Karpas-422 (cell line): ENCODE results near the gene MS4A18. TPM values are rescaled to one million over a fixed set of nuclear protein-coding genes. Genes with fewer than 3 reads are reported as not detected.

Experiments
- DNase-seq: peaks from one replicate; pipeline ENCODE4 v3.0.0-alpha.2; 2015
- H2AFZ ChIP-seq: fragments of 200-600 bp; sonication (generic); 2 replicates; pipeline ENCODE4 v1.6.1; 2014; ENCODE audit warnings: antibody characterized with exemption, low read length, mixed read lengths
- H3K27ac ChIP-seq: fragments of 200-600 bp; sonication (generic); 2 replicates; pipeline ENCODE4 v1.5.1; 2014; ENCODE audit warnings: mild to moderate bottlenecking, low read length, moderate library complexity
- H3K27me3 ChIP-seq: fragments of 200-600 bp; sonication (generic); 2 replicates; pipeline ENCODE4 v1.6.1; 2014; ENCODE audit warnings: low read length, mixed read lengths
- H3K36me3 ChIP-seq: fragments of 200-600 bp; sonication (generic); 2 replicates; pipeline ENCODE4 v1.6.1; 2014; ENCODE audit warnings: low read length, mixed read lengths; ENCODE audit not compliant: insufficient read depth
- H3K4me1 ChIP-seq: fragments of 200-600 bp; sonication (generic); 2 replicates; pipeline ENCODE4 v1.6.1; 2014; ENCODE audit warnings: mild to moderate bottlenecking, low read length, mixed read lengths
- H3K4me2 ChIP-seq: fragments of 200-600 bp; sonication (generic); 2 replicates; pipeline ENCODE4 v1.6.1; 2014; ENCODE audit warnings: low read length, low read depth, mild to moderate bottlenecking; ENCODE audit not compliant: poor library complexity, severe bottlenecking
- H3K4me3 ChIP-seq: fragments of 200-600 bp; sonication (generic); 2 replicates; pipeline ENCODE4 v1.5.1; 2014; ENCODE audit warnings: mild to moderate bottlenecking, antibody characterized with exemption, low read length, mixed read lengths
- H3K79me2 ChIP-seq: fragments of 200-600 bp; sonication (generic); 2 replicates; pipeline ENCODE4 v1.6.1; 2014; ENCODE audit warnings: mild to moderate bottlenecking, low read length, mixed read lengths
- H3K9ac ChIP-seq: fragments of 200-600 bp; sonication (generic); 2 replicates; pipeline ENCODE4 v1.6.0; 2014; ENCODE audit warnings: low read length
- H3K9me2 ChIP-seq: fragments of 200-600 bp; sonication (generic), shearing (Covaris generic); replicated peaks from 2 replicates; pipeline ENCODE4 v1.6.0; 2014; ENCODE audit warnings: mild to moderate bottlenecking, low read length, moderate library complexity; ENCODE audit not compliant: insufficient read depth
- H3K9me3 ChIP-seq: fragments of 300-700, 200-600 bp; sonication (generic); 2 replicates; pipeline ENCODE4 v1.6.1; 2014; ENCODE audit warnings: low read length, mixed read lengths
- H4K20me1 ChIP-seq: fragments of 200-600 bp; sonication (generic); 2 replicates; pipeline ENCODE4 v1.6.1; 2014; ENCODE audit warnings: mild to moderate bottlenecking, antibody characterized with exemption, low read length, low read depth; ENCODE audit not compliant: insufficient read depth
- total RNA-seq: library from RNA; depleted of rRNA; stranded (reverse); fragments of >200 nt; shearing (Covaris generic); gene quantifications from 2 replicates; pipeline ENCODE4 v1.2.3, GENCODE V29; 2014; ENCODE audit warnings: low replicate concordance

MS4A18 gene
- total RNA-seq, 1 experiment from 2014 or later: not detected

- Histone ChIP-seq H2AFZ (peak overlapping the region; percentile 54; the same call in 1 of the 2 replicates), H3K9me2 (no peaks in the 10 kb centered on the region), H3K4me3 (no peak overlapping the region), H3K36me3 (no peaks in the 10 kb centered on the region), H3K27me3 (no peaks in the 10 kb centered on the region), H3K4me2 (no peak overlapping the region), H3K9me3 (no peaks in the 10 kb centered on the region), H3K4me1 (peaks cover 22% of the 10 kb centered on the region), H3K79me2 (no peaks in the 10 kb centered on the region), H3K27ac (no peak overlapping the region), H3K9ac (no peak overlapping the region), H4K20me1 (no peaks in the 10 kb centered on the region)
- DNase-seq: no peak
Observed at GRCh38 chr11:60771146-60771545, 46.6 kb downstream of the MS4A18 start.

- Histone ChIP-seq H3K27ac (no peak overlapping the region), H3K4me3 (no peak overlapping the region), H3K79me2 (no peaks in the 10 kb centered on the region), H3K9me3 (no peaks in the 10 kb centered on the region), H4K20me1 (no peaks in the 10 kb centered on the region), H3K9me2 (no peaks in the 10 kb centered on the region), H3K27me3 (0 out of 2 replicates have a peak, but pooled peaks cover 3% of the 10 kb centered on the region), H3K4me2 (no peak overlapping the region), H2AFZ (peak overlapping the region; percentile 54; the same call in 1 of the 2 replicates), H3K4me1 (peaks cover 22% of the 10 kb centered on the region), H3K9ac (no peak overlapping the region), H3K36me3 (no peaks in the 10 kb centered on the region)
- DNase-seq: no peak
Observed at GRCh38 chr11:60771879-60772525, 47.5 kb downstream of the MS4A18 start.

GRCh38 chr11:60772666-60773065, 48.1 kb downstream of the MS4A18 start:
- H3K4me2 ChIP-seq: no peak overlapping the region
- DNase-seq: no peak
- no peaks in the 10 kb centered on the region for H4K20me1 ChIP-seq
- no peak overlapping the region for H3K9ac ChIP-seq
- H3K27me3 ChIP-seq: 0 out of 2 replicates have a peak, but pooled peaks cover 5% of the 10 kb centered on the region
- H3K27ac ChIP-seq: no peak overlapping the region
- H3K79me2 ChIP-seq: no peaks in the 10 kb centered on the region
- peaks cover 22% of the 10 kb centered on the region for H3K4me1 ChIP-seq
- no peak overlapping the region for H2AFZ ChIP-seq
- H3K9me2 ChIP-seq: no peaks in the 10 kb centered on the region
- H3K36me3 ChIP-seq: no peaks in the 10 kb centered on the region
- no peaks in the 10 kb centered on the region for H3K9me3 ChIP-seq
- no peak overlapping the region for H3K4me3 ChIP-seq

- DNase-seq: no peak
- no peaks in the 10 kb centered on the region for H3K9me3 ChIP-seq
Observed at GRCh38 chr11:60774726-60775125, 50.2 kb downstream of the MS4A18 start.

GRCh38 chr11:60775420-60775961, 51.0 kb downstream of the MS4A18 start:
- Histone ChIP-seq H3K27ac (no peak overlapping the region), H2AFZ (no peak overlapping the region), H3K9me2 (no peaks in the 10 kb centered on the region), H3K4me3 (no peak overlapping the region), H3K27me3 (0 out of 2 replicates have a peak, but pooled peaks cover 5% of the 10 kb centered on the region), H4K20me1 (no peaks in the 10 kb centered on the region), H3K36me3 (no peaks in the 10 kb centered on the region), H3K79me2 (no peaks in the 10 kb centered on the region), H3K4me2 (peak overlapping the region; percentile 12), H3K4me1 (peaks cover 10% of the 10 kb centered on the region), H3K9me3 (no peaks in the 10 kb centered on the region), H3K9ac (no peak overlapping the region)
- peak; percentile 95 for DNase-seq

More at GRCh38 chr11:60774726-60775125, 50.2 kb downstream of the MS4A18 start:
- Histone ChIP-seq H3K9me2 (no peaks in the 10 kb centered on the region), H4K20me1 (no peaks in the 10 kb centered on the region), H3K9ac (no peak overlapping the region), H3K27ac (no peak overlapping the region), H3K36me3 (no peaks in the 10 kb centered on the region), H2AFZ (no peak overlapping the region), H3K4me1 (peaks cover 10% of the 10 kb centered on the region), H3K4me2 (no peak overlapping the region), H3K79me2 (no peaks in the 10 kb centered on the region), H3K27me3 (0 out of 2 replicates have a peak, but pooled peaks cover 5% of the 10 kb centered on the region), H3K4me3 (no peak overlapping the region)

GRCh38 chr11:60776167-60776566, 51.6 kb downstream of the MS4A18 start:
- Histone ChIP-seq H2AFZ (no peak overlapping the region), H3K27ac (no peak overlapping the region), H3K36me3 (no peaks in the 10 kb centered on the region), H4K20me1 (no peaks in the 10 kb centered on the region), H3K9me3 (no peaks in the 10 kb centered on the region), H3K9me2 (no peaks in the 10 kb centered on the region), H3K9ac (no peak overlapping the region), H3K79me2 (no peaks in the 10 kb centered on the region), H3K4me2 (no peak overlapping the region), H3K4me1 (peaks cover 10% of the 10 kb centered on the region), H3K27me3 (0 out of 2 replicates have a peak, but pooled peaks cover 5% of the 10 kb centered on the region), H3K4me3 (no peak overlapping the region)
- DNase-seq: no peak

GRCh38 chr11:60777106-60777505, 52.6 kb downstream of the MS4A18 start:
- no peak overlapping the region for H3K27ac ChIP-seq
- H3K9me3 ChIP-seq: no peaks in the 10 kb centered on the region
- H3K9me2 ChIP-seq: no peaks in the 10 kb centered on the region
- DNase-seq: no peak
- no peaks in the 10 kb centered on the region for H3K79me2 ChIP-seq
- 0 out of 2 replicates have a peak, but pooled peaks cover 5% of the 10 kb centered on the region for H3K27me3 ChIP-seq
- no peaks in the 10 kb centered on the region for H4K20me1 ChIP-seq
- peaks cover 5% of the 10 kb centered on the region for H3K4me1 ChIP-seq
- no peak overlapping the region for H2AFZ ChIP-seq
- H3K4me3 ChIP-seq: no peak overlapping the region
- H3K9ac ChIP-seq: no peak overlapping the region
- no peak overlapping the region for H3K4me2 ChIP-seq
- H3K36me3 ChIP-seq: no peaks in the 10 kb centered on the region

- Histone ChIP-seq H3K9me2 (no peaks in the 10 kb centered on the region), H3K79me2 (no peaks in the 10 kb centered on the region), H3K27ac (no peak overlapping the region), H4K20me1 (no peaks in the 10 kb centered on the region), H3K4me2 (no peak overlapping the region), H3K4me3 (no peak overlapping the region), H3K4me1 (peaks cover 5% of the 10 kb centered on the region), H2AFZ (no peak overlapping the region), H3K9me3 (no peaks in the 10 kb centered on the region), H3K36me3 (no peaks in the 10 kb centered on the region), H3K27me3 (0 out of 2 replicates have a peak, but pooled peaks cover 5% of the 10 kb centered on the region), H3K9ac (no peak overlapping the region)
- DNase-seq: no peak
Observed at GRCh38 chr11:60777572-60777971, 53.1 kb downstream of the MS4A18 start.
